Measurements from ENCODE around the gene GRIA4.

The GRIA4 gene

DNA sequence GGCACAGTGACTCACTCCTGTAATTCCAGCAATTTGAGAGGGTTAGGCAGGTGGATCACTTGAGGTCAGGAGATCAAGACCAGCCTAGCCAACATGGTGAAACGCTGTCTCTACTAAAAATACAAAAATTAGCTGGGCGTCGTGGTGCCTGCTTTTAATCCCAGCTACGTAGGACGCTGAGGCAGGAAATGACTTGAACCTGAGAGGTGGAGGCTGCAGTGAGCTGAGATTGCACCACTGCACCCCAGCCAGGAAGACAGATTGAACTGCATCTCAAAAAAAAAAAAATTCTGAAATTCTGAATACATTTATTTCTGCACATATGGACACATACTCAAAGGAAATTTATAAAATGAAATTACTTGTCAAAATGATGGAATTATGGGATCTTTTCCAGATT, 103.2 kb downstream of the GRIA4 start:
- TF ChIP-seq CTCF (IDR thresholded peaks at IDR 0.05; ENCODE audit: insufficient read depth, low read length), result no peak
- no peak for TF ChIP-seq POLR2AphosphoS5 (IDR thresholded peaks at IDR 0.05; ENCODE audit: low read depth)
- Histone ChIP-seq H3K27ac (replicated peaks) (no peak overlapping the region), H3K27me3 (ENCODE audit: insufficient read depth, poor library complexity, severe bottlenecking) (no peaks in the 10 kb centered on the region), H3K4me3 (replicated peaks; ENCODE audit: insufficient read depth, low read length) (no peak overlapping the region)
- DNase-seq (ENCODE audit: low read depth in 1 of 2, low spot score in 1 of 2), result no peak

GRCh38 chr11:105713696-105714095, 103.8 kb downstream of the GRIA4 start:
- Histone ChIP-seq H3K27ac (replicated peaks) (no peak overlapping the region), H3K27me3 (ENCODE audit: insufficient read depth, poor library complexity, severe bottlenecking) (no peaks in the 10 kb centered on the region), H3K4me3 (replicated peaks; ENCODE audit: insufficient read depth, low read length) (no peak overlapping the region)
- TF ChIP-seq, protein P1, sequence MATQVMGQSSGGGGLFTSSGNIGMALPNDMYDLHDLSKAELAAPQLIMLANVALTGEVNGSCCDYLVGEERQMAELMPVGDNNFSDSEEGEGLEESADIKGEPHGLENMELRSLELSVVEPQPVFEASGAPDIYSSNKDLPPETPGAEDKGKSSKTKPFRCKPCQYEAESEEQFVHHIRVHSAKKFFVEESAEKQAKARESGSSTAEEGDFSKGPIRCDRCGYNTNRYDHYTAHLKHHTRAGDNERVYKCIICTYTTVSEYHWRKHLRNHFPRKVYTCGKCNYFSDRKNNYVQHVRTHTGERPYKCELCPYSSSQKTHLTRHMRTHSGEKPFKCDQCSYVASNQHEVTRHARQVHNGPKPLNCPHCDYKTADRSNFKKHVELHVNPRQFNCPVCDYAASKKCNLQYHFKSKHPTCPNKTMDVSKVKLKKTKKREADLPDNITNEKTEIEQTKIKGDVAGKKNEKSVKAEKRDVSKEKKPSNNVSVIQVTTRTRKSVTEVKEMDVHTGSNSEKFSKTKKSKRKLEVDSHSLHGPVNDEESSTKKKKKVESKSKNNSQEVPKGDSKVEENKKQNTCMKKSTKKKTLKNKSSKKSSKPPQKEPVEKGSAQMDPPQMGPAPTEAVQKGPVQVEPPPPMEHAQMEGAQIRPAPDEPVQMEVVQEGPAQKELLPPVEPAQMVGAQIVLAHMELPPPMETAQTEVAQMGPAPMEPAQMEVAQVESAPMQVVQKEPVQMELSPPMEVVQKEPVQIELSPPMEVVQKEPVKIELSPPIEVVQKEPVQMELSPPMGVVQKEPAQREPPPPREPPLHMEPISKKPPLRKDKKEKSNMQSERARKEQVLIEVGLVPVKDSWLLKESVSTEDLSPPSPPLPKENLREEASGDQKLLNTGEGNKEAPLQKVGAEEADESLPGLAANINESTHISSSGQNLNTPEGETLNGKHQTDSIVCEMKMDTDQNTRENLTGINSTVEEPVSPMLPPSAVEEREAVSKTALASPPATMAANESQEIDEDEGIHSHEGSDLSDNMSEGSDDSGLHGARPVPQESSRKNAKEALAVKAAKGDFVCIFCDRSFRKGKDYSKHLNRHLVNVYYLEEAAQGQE (IDR thresholded peaks at IDR 0.05; ENCODE audit: insufficient replicate concordance, low read depth), result no peak
- TF ChIP-seq GABPA (IDR thresholded peaks at IDR 0.05; ENCODE audit: low read depth) (no peak), CTCF (IDR thresholded peaks at IDR 0.05; ENCODE audit: insufficient read depth, low read length) (no peak), SPI1 (IDR thresholded peaks at IDR 0.05; ENCODE audit: borderline replicate concordance, low read depth) (no peak), POLR2AphosphoS5 (IDR thresholded peaks at IDR 0.05; ENCODE audit: low read depth) (no peak)
- DNase-seq (ENCODE audit: low read depth in 1 of 2, low spot score in 1 of 2), result no peak

- TF ChIP-seq, protein P1 (IDR thresholded peaks at IDR 0.05; ENCODE audit: insufficient replicate concordance, low read depth), result no peak
- TF ChIP-seq GABPA (IDR thresholded peaks at IDR 0.05; ENCODE audit: low read depth) (no peak), CTCF (IDR thresholded peaks at IDR 0.05; ENCODE audit: insufficient read depth, low read length) (no peak), SPI1 (IDR thresholded peaks at IDR 0.05; ENCODE audit: borderline replicate concordance, low read depth) (no peak), POLR2AphosphoS5 (IDR thresholded peaks at IDR 0.05; ENCODE audit: low read depth) (no peak)
- DNase-seq (ENCODE audit: low read depth in 1 of 2, low spot score in 1 of 2), result no peak
- Histone ChIP-seq H3K27ac (replicated peaks) (no peak overlapping the region), H3K4me3 (replicated peaks; ENCODE audit: insufficient read depth, low read length) (no peak overlapping the region), H3K27me3 (ENCODE audit: insufficient read depth, poor library complexity, severe bottlenecking) (no peaks in the 10 kb centered on the region)
Observed at GRCh38 chr11:105718641-105719040, 108.8 kb downstream of the GRIA4 start.

DNA sequence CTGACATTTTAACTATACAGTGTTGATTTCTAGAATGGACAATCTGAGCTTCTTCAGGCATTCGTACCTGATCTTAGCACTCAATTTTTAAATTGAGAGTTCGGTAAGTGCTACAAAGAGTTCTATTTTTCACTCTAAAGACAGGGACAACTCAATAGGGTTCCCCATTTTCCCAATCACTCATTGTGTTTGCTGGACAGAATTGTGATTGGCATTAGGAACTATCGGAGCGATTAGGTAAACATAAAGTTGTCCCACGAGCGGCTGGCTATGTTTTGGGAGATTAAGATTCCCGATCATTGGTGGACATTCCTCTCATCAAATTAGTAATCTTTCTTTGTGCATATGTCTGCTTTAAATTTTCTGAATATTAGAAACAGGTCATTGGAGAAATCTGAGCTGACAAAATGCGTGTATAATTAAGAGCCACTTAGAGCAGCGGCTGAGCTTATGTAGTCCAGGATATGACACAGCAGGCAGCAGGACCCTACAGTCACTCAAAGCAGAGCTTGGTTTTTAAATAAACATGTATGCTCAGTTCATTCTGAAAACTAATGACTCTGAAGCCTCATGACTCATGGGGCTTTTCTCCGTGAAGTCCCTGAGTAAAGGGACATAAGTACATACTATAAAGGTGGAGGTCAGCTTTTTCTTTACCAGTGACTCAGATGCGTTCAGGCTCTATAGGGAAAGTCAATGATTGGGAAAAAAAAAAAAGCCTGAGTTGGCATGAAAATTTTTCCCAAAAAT, 109.4 kb downstream of the GRIA4 start:
- DNase-seq (ENCODE audit: low read depth in 1 of 2, low spot score in 1 of 2), result no peak

More for the DNA sequence above, 109.4 kb downstream of the GRIA4 start:
- Histone ChIP-seq H3K27me3 (ENCODE audit: insufficient read depth, poor library complexity, severe bottlenecking) (no peaks in the 10 kb centered on the region), H3K27ac (replicated peaks) (no peak overlapping the region), H3K4me3 (replicated peaks; ENCODE audit: insufficient read depth, low read length) (no peak overlapping the region)
- no peak for TF ChIP-seq POLR2AphosphoS5 (IDR thresholded peaks at IDR 0.05; ENCODE audit: low read depth)
- TF ChIP-seq, protein P1 (IDR thresholded peaks at IDR 0.05; ENCODE audit: insufficient replicate concordance, low read depth), result no peak
- no peak for TF ChIP-seq SPI1 (IDR thresholded peaks at IDR 0.05; ENCODE audit: borderline replicate concordance, low read depth)
- TF ChIP-seq GABPA (IDR thresholded peaks at IDR 0.05; ENCODE audit: low read depth), result no peak
- TF ChIP-seq CTCF (IDR thresholded peaks at IDR 0.05; ENCODE audit: insufficient read depth, low read length), result no peak

All from HL-60 (cell line).